Neuronal stem cell (in vitro differentiated cells): Measurements from ENCODE around the gene COASY. TPM values are rescaled to one million over a fixed set of nuclear protein-coding genes. Genes with fewer than 3 reads are reported as not detected.

Experiments used
- DNase-seq: peaks from one replicate; pipeline ENCODE4 v3.0.0-alpha.2; 2013; ENCODE audit warnings: low spot score
- H2AFZ ChIP-seq: one replicate; pipeline ENCODE4 v1.6.1; 2013; ENCODE audit warnings: mild to moderate bottlenecking, low read length, inconsistent platforms
- H2AK5ac ChIP-seq: 2 replicates; pipeline ENCODE4 v1.6.1; 2013; ENCODE audit warnings: low read depth, mild to moderate bottlenecking, inconsistent platforms, low read length, moderate library complexity, mixed read lengths
- H2BK120ac ChIP-seq: 2 replicates; pipeline ENCODE4 v1.6.1; 2013; ENCODE audit warnings: low read depth, mild to moderate bottlenecking, inconsistent platforms, low read length, moderate library complexity, mixed read lengths
- H2BK12ac ChIP-seq: one replicate; pipeline ENCODE4 v1.6.1; 2013; ENCODE audit warnings: low read length, inconsistent platforms
- H2BK15ac ChIP-seq: 2 replicates; pipeline ENCODE4 v1.6.1; 2013; ENCODE audit warnings: mild to moderate bottlenecking, low read length, inconsistent platforms, mixed read lengths
- H2BK5ac ChIP-seq: one replicate; pipeline ENCODE4 v1.6.1; 2013; ENCODE audit warnings: inconsistent platforms, mild to moderate bottlenecking, low read length, moderate library complexity
- H3K14ac ChIP-seq: one replicate; pipeline ENCODE4 v1.6.1; 2013; ENCODE audit warnings: low read length, inconsistent platforms
- H3K18ac ChIP-seq: 2 replicates; pipeline ENCODE4 v1.6.1; 2013; ENCODE audit warnings: low read length, inconsistent platforms
- H3K23ac ChIP-seq: 2 replicates; pipeline ENCODE4 v1.6.1; 2013; ENCODE audit warnings: low read depth, mild to moderate bottlenecking, mixed read lengths, low read length, inconsistent platforms; ENCODE audit not compliant: poor library complexity
- H3K27ac ChIP-seq: replicated peaks from 3 replicates; pipeline ENCODE4 v1.5.1; 2013; ENCODE audit warnings: low read length, inconsistent platforms
- H3K27me3 ChIP-seq, 3 experiments: 2 replicates each; pipeline ENCODE4 v1.6.1; 2013; ENCODE audit warnings: low read length in 3 of 3, mild to moderate bottlenecking in 2 of 3, inconsistent platforms in 1 of 3, low read depth in 1 of 3, mixed read lengths in 1 of 3, moderate library complexity in 1 of 3; ENCODE audit not compliant: control insufficient read depth in 3 of 3, insufficient read depth in 3 of 3
- H3K36me3 ChIP-seq, 2 donors: replicated peaks in 1 of 2; 2 replicates each; pipeline ENCODE4 v1.6.1; 2013; ENCODE audit warnings: low read length in 2 of 2; ENCODE audit not compliant: control insufficient read depth in 2 of 2, insufficient read depth in 2 of 2
- H3K4ac ChIP-seq: 2 replicates; pipeline ENCODE4 v1.6.1; 2013; ENCODE audit warnings: inconsistent platforms, mild to moderate bottlenecking, low read length, moderate library complexity
- H3K4me1 ChIP-seq, 2 donors: 1 replicate in 1 of 2; 2 replicates in 1 of 2; pipeline ENCODE4 v1.6.1; 2013; ENCODE audit warnings: low read length in 2 of 2, low read depth in 1 of 2; ENCODE audit not compliant: control insufficient read depth in 2 of 2, insufficient read depth in 1 of 2
- H3K4me2 ChIP-seq: one replicate; pipeline ENCODE4 v1.6.1; 2013; ENCODE audit warnings: mild to moderate bottlenecking, low read length, inconsistent platforms; ENCODE audit not compliant: insufficient read depth, poor library complexity, severe bottlenecking
- H3K4me3 ChIP-seq, 2 donors: 2 replicates each; pipeline ENCODE4 v1.5.1; 2013; ENCODE audit warnings: low read length in 2 of 2, mild to moderate bottlenecking in 2 of 2, inconsistent platforms in 1 of 2, moderate library complexity in 1 of 2
- H3K79me1 ChIP-seq: one replicate; pipeline ENCODE4 v1.6.1; 2013; ENCODE audit warnings: low read depth, mild to moderate bottlenecking, inconsistent platforms, low read length, moderate library complexity
- H3K9ac ChIP-seq: one replicate; pipeline ENCODE4 v1.6.1; 2013; ENCODE audit warnings: mild to moderate bottlenecking, low read depth, low read length, inconsistent platforms; ENCODE audit not compliant: poor library complexity
- H3K9me3 ChIP-seq, 2 donors: replicated peaks in 1 of 2; 2 replicates each; pipeline versions ENCODE3 to v1.6.1; 2013; ENCODE audit warnings: low read length in 2 of 2, mild to moderate bottlenecking in 2 of 2, inconsistent platforms in 1 of 2, low read depth in 1 of 2, mixed read lengths in 1 of 2, moderate library complexity in 1 of 2; ENCODE audit not compliant: control insufficient read depth in 2 of 2, insufficient read depth in 1 of 2
- H4K8ac ChIP-seq: one replicate; pipeline ENCODE4 v1.6.1; 2013; ENCODE audit warnings: low read depth, mild to moderate bottlenecking, inconsistent platforms, low read length, moderate library complexity
- H4K91ac ChIP-seq: one replicate; pipeline ENCODE4 v1.6.1; 2013; ENCODE audit warnings: low read length, low read depth, mild to moderate bottlenecking, inconsistent platforms; ENCODE audit not compliant: poor library complexity
- WGBS, 2 donors: extraction: QIAGEN DNeasy Blood & Tissue Kit; methylation state at CpG; one replicate each; pipeline ENCODE4 v1.1.7; 2013; ENCODE audit warnings: missing lambda C conversion rate in 2 of 2, mixed read lengths in 1 of 2; ENCODE audit not compliant: insufficient read length in 2 of 2, insufficient replicate concordance in 1 of 2; ENCODE audit errors: extremely low coverage in 2 of 2; 5-methylcytosine and 5-hydroxymethylcytosine counted together
- polyA plus RNA-seq, 2 experiments: library from polyadenylated mRNA; stranded (reverse); fragments of 200-250 nt; gene quantifications; one replicate each; pipeline ENCODE4 v1.2.3, GENCODE V29; 2013

Gene COASY
- 74.9 TPM for polyA plus RNA-seq (2013, experiment 1 of 2)
- polyA plus RNA-seq (2013, experiment 2 of 2), result 76.5 TPM

DNA sequence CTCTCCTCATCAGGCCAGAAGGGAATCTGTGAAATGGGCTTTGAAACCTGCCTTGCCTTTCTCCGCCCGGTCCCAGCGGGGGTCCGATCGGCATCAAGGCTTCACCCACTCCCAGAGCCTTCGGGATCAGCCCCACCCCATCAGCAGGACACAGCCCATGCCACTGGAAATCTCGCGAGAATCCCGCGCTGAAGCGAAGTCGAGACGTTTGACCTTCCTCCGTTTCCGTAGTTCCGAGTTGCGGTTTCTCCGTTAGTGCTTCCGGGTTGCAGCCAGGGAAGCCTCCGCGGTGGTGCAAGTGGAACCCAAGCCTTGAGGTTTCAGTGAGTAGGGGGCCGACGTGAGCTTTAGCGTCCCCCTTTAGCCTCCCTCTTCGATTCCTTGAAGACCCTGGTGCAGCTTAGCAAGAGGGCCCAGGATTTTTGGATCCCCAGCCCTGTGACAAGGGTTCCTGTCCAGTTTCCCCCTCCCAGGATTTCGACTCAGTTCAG is at the start of gene COASY:
COASY (plus strand) TSS at position 252 of the 491 bp plus-strand sequence. CDS start 475 bp downstream, outside the sequence.
- H2AK5ac ChIP-seq, result peak within 1 kb of the TSS; percentile 41
- H3K23ac ChIP-seq, result peak within 1 kb of the TSS; percentile 57
- no peak within 1 kb of the TSS for H2BK120ac ChIP-seq
- H3K79me1 ChIP-seq, result peaks cover 12% of the 10 kb centered on the region
- peak within 1 kb of the TSS; percentile 19 for H2BK15ac ChIP-seq
- peak within 1 kb of the TSS; percentile 85 for H2AFZ ChIP-seq
- peak within 1 kb of the TSS; percentile 94 for H3K4me2 ChIP-seq
- no peaks in the 10 kb centered on the region for H3K9me3 ChIP-seq
- H3K4me3 ChIP-seq, result peak within 1 kb of the TSS; percentile 66 to 92
- H3K4me1 ChIP-seq, result peaks cover 11 to 14% of the 10 kb centered on the region in 2 donors
- H4K91ac ChIP-seq, result no peak within 1 kb of the TSS
- H2BK12ac ChIP-seq, result no peak within 1 kb of the TSS
- H3K36me3 ChIP-seq, result peaks cover 21 to 34% of the 10 kb centered on the region in 2 donors
- peak within 1 kb of the TSS; percentile 58 for H2BK5ac ChIP-seq
- H3K14ac ChIP-seq, result no peak within 1 kb of the TSS
- H3K27ac ChIP-seq, result peak within 1 kb of the TSS; percentile 64
- peak within 1 kb of the TSS; percentile 94 for H3K9ac ChIP-seq
- DNase-seq, result peak; percentile 92
- H3K18ac ChIP-seq, result peak within 1 kb of the TSS; percentile 91
- H3K27me3 ChIP-seq, result no peaks in the 10 kb centered on the region
- H4K8ac ChIP-seq, result peak within 1 kb of the TSS; percentile 17
- no CpG with 5 or more reads among the region's 26 CpGs for WGBS, 2 donors
- no peak within 1 kb of the TSS for H3K4ac ChIP-seq

DNA sequence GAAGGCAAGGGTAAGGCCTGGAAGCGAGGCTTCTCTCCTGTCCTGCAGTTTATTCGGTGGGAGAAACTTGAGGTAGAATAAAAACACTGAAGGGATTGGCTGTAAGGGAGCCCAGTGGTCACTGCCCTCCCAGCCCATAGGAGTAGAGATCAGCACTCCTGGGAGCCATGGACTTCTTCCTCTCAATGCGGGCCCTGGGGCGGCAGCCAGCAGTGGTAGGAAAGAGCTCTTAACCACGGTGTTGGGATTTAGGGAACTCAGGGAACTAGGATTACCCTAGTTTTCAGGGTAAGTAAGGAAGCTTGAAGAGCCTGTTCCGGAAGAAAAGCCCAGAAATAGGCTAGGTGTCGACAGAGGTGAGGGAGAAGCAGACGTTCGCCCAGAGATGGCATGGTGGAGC is 49.7 kb upstream of the COASY start:
- H4K91ac ChIP-seq, result no peak overlapping the region
- H3K27me3 ChIP-seq, result no peaks in the 10 kb centered on the region
- H2BK12ac ChIP-seq, result no peak overlapping the region
- no peak overlapping the region for H3K9ac ChIP-seq
- no peak overlapping the region for H2AK5ac ChIP-seq
- H3K4me2 ChIP-seq, result no peak overlapping the region
- no peak overlapping the region for H2BK120ac ChIP-seq
- no peak overlapping the region for H2BK15ac ChIP-seq
- no peak overlapping the region for H3K4me3 ChIP-seq
- H2AFZ ChIP-seq, result no peak overlapping the region
- no peak overlapping the region for H3K27ac ChIP-seq
- no peak for DNase-seq
- no CpG with 5 or more reads among the region's 9 CpGs for WGBS, 2 donors
- no peak overlapping the region for H2BK5ac ChIP-seq
- H3K18ac ChIP-seq, result no peak overlapping the region
- peaks cover 19 to 72% of the 10 kb centered on the region in 2 donors for H3K36me3 ChIP-seq
- no peak overlapping the region for H4K8ac ChIP-seq
- H3K4me1 ChIP-seq, result peaks cover 3 to 22% of the 10 kb centered on the region in 2 donors
- no peaks in the 10 kb centered on the region for H3K79me1 ChIP-seq
- no peak overlapping the region for H3K14ac ChIP-seq
- no peak overlapping the region for H3K4ac ChIP-seq
- H3K9me3 ChIP-seq, result no peaks in the 10 kb centered on the region
- no peak overlapping the region for H3K23ac ChIP-seq

DNA sequence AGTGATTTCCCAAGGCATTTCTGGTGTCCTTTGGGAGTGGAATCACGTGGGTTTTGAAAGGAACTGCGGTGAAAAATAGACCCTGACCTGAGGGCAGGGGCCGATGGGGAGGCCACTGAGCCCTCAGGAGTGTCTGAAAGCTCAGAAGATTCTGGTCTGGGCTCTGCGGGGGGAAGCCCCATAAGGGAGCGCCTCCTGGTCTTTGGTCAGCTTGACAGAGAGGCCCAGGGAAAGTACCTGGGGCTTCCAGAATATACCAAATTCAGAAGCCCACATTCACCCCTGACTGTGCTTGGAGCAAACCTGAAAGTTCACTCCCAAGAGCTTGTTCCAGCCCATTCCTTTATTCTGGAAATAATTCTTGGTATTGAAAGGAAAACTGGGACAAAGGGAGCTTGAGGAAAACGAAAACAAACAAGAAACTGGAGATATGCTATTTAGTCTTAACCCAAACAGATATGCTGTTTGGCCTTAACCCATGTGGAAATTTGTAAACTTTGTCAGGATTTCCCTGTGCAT is 49.2 kb upstream of the COASY start:
- no CpG with 5 or more reads among the region's 6 CpGs for WGBS, 2 donors
- Histone ChIP-seq H3K27ac (no peak overlapping the region), H2BK15ac (no peak overlapping the region)

DNA sequence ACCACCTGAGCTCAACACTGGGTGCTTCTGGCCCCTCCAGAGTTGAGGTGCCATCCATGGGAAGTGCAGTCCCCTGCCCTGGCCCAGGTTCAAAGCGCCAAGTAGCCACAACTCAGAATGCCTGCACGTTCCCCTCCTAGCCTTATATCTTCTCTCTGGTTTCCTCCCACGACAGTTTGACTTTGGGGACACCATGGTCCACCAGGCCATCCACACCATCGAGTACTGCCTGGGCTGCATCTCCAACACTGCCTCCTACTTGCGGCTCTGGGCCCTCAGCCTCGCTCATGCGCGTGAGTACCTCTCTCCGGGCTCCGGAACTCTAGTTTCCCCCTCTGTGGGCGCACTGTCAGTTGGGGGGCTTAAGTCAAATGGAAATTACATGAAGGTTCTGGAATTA is 48.3 kb upstream of the COASY start:
- Histone ChIP-seq H3K9me3 (no peaks in the 10 kb centered on the region), H2BK120ac (no peak overlapping the region), H3K9ac (no peak overlapping the region), H2BK5ac (no peak overlapping the region), H2AFZ (no peak overlapping the region), H3K4me3 (no peak overlapping the region), H2BK12ac (no peak overlapping the region), H2BK15ac (no peak overlapping the region), H3K27me3 (no peaks in the 10 kb centered on the region), H4K8ac (no peak overlapping the region), H2AK5ac (peak overlapping the region; percentile 39), H3K18ac (no peak overlapping the region), H3K79me1 (no peaks in the 10 kb centered on the region), H3K4me1 (peaks cover 9 to 24% of the 10 kb centered on the region in 2 donors), H3K36me3 (peaks cover 16 to 68% of the 10 kb centered on the region in 2 donors), H3K4ac (no peak overlapping the region), H3K23ac (no peak overlapping the region), H3K14ac (no peak overlapping the region), H4K91ac (no peak overlapping the region), H3K4me2 (no peak overlapping the region), H3K27ac (no peak overlapping the region)
- WGBS, 2 donors, result no CpG with 5 or more reads among the region's 11 CpGs
- DNase-seq, result no peak

More for the DNA sequence above, 49.2 kb upstream of the COASY start:
- no peak overlapping the region for H3K4me2 ChIP-seq
- DNase-seq, result no peak
- H3K4me3 ChIP-seq, result no peak overlapping the region
- no peak overlapping the region for H4K91ac ChIP-seq
- no peak overlapping the region for H3K4ac ChIP-seq
- no peak overlapping the region for H3K23ac ChIP-seq
- H3K18ac ChIP-seq, result no peak overlapping the region
- H3K79me1 ChIP-seq, result no peaks in the 10 kb centered on the region
- H3K36me3 ChIP-seq, result peaks cover 18 to 71% of the 10 kb centered on the region in 2 donors
- H2BK5ac ChIP-seq, result no peak overlapping the region
- no peak overlapping the region for H2AK5ac ChIP-seq
- H3K27me3 ChIP-seq, result no peaks in the 10 kb centered on the region
- no peak overlapping the region for H2AFZ ChIP-seq
- no peak overlapping the region for H3K14ac ChIP-seq
- H3K4me1 ChIP-seq, result peaks cover 0 to 18% of the 10 kb centered on the region in 2 donors
- no peaks in the 10 kb centered on the region for H3K9me3 ChIP-seq
- H2BK120ac ChIP-seq, result no peak overlapping the region
- no peak overlapping the region for H2BK12ac ChIP-seq
- no peak overlapping the region for H3K9ac ChIP-seq
- H4K8ac ChIP-seq, result no peak overlapping the region
